Gastrocnemius medialis (tissue), 4 donors: ENCODE results near the gene RPS6KA2. TPM values are rescaled to one million over a fixed set of nuclear protein-coding genes. Genes with fewer than 3 reads are reported as not detected.

Source experiments
- ATAC-seq, 2 donors: fragments of 150-250 bp; one replicate each; pipeline ENCODE4 v1.9.1; 2016
- DNase-seq, 2 donors: peaks; one replicate each; pipeline ENCODE4 v3.0.0-alpha.2; 2019
- H3K27ac ChIP-seq, 4 donors: fragments of 200-600 bp; sonication (generic); 1 replicate in 1 of 4; 2 replicates in 3 of 4; pipeline ENCODE4 v1.5.1; 2016 to 2018; ENCODE audit warnings: mild to moderate bottlenecking in 2 of 4, moderate library complexity in 1 of 4
- H3K27me3 ChIP-seq, 3 donors: fragments of 200-600 bp; sonication (generic) in 2 of 3; 1 replicate in 1 of 3; 2 replicates in 2 of 3; pipeline versions ENCODE4 v1.5.1 to v1.6.0; 2016 to 2019; ENCODE audit warnings: mild to moderate bottlenecking in 1 of 3, moderate library complexity in 1 of 3
- H3K36me3 ChIP-seq, 2 donors: fragments of 200-600 bp; sonication (generic) in 1 of 2; one replicate each; pipeline ENCODE4 v1.5.1; 2017 to 2018
- H3K4me1 ChIP-seq, 2 donors: fragments of 200-600 bp; sonication (generic) in 1 of 2; one replicate each; pipeline ENCODE4 v1.5.1; 2016 to 2017; ENCODE audit warnings: mild to moderate bottlenecking in 2 of 2
- H3K4me3 ChIP-seq, 4 donors: fragments of 200-600 bp; sonication (generic) in 3 of 4; 1 replicate in 1 of 4; 2 replicates in 3 of 4; pipeline ENCODE4 v1.5.1; 2016 to 2019; ENCODE audit warnings: mild to moderate bottlenecking in 2 of 4
- H3K9me3 ChIP-seq, 3 donors: fragments of 200-600 bp; sonication (generic) in 2 of 3; 1 replicate in 1 of 3; 2 replicates in 2 of 3; pipeline ENCODE4 v1.5.1; 2016 to 2019
- CTCF ChIP-seq, 5 experiments: fragments of 450-650 bp in 3 of 5; fragments of 200-600 bp in 2 of 5; sonication (generic) in 2 of 5; IDR thresholded peaks in 4 of 5; conservative IDR thresholded peaks in 1 of 5; 1 replicate in 4 of 5; 2 replicates in 1 of 5; pipeline ENCODE4 v1.5.1; 2016 to 2019; ENCODE audit warnings: antibody characterized with exemption in 5 of 5, mild to moderate bottlenecking in 3 of 5, moderate library complexity in 3 of 5
- POLR2A ChIP-seq, 2 donors: fragments of 450-650 bp; IDR thresholded peaks; one replicate each; pipeline ENCODE4 v1.6.1; 2017; ENCODE audit warnings: antibody characterized with exemption in 2 of 2, mild to moderate bottlenecking in 2 of 2, moderate library complexity in 2 of 2
- in situ Hi-C, 4 donors: fragments of 200-750 bp; cut with MboI; loops; one replicate each; pipeline versions ENCODE4 v1.15.0 to v1.8.0; 2017; ENCODE audit warnings: low sequenced_read_pairs in 4 of 4
- intact Hi-C: fragments of 100-400 bp; cut with DNase I; formaldehyde crosslinking; loops from one replicate; pipeline ENCODE4 v1.15.1; 2023; ENCODE audit warnings: low total_unique reads
- total RNA-seq, 4 donors: library from RNA; depleted of rRNA; stranded (reverse); fragments of >200 nt; gene quantifications; one replicate each; pipeline versions ENCODE4 v1.1.0 to v1.2.3, GENCODE V29; 2016

The RPS6KA2 gene
- total RNA-seq, 4 donors from 2014 or later, result 18.7 to 35.7 (median 27.4) TPM

- H3K4me1 ChIP-seq, result peaks cover 51 to 73% of the 10 kb centered on the region in 2 donors
- H3K4me3 ChIP-seq, result no peak overlapping the region
- H3K36me3 ChIP-seq, result no peaks in the 10 kb centered on the region
- TF ChIP-seq CTCF (IDR thresholded peaks at IDR 0.05 in 4 of 5, conservative IDR thresholded peaks at IDR 0.05 in 1 of 5), result no peak
- TF ChIP-seq POLR2A (IDR thresholded peaks at IDR 0.05), result no peak
- ATAC-seq (no peak), DNase-seq (no peak)
- H3K27ac ChIP-seq, result peak overlapping the region in 2 of 4 donors; percentile 86 to 91
- no peaks in the 10 kb centered on the region for H3K9me3 ChIP-seq
- intact Hi-C loops (loop anchor here (5.0 kb wide), 1 partner anchor 177 kb away; the partner anchor contains the start of gene MPC1), in situ Hi-C loops (loop anchor here in 2 of 4 donors (5.0 to 10.0 kb wide), 2 partner anchors 53 to 75 kb away; no protein-coding TSS in a partner anchor)
- H3K27me3 ChIP-seq, result no peaks in the 10 kb centered on the region
Measured at GRCh38 chr6:166559662-166560061, 67.4 kb downstream of the RPS6KA2 start.

- Histone ChIP-seq H3K4me3 (no peak overlapping the region), H3K9me3 (no peaks in the 10 kb centered on the region), H3K27me3 (no peaks in the 10 kb centered on the region), H3K27ac (peak overlapping the region; percentile 86 to 91 (median 86)), H3K4me1 (peaks cover 53 to 72% of the 10 kb centered on the region in 2 donors), H3K36me3 (no peaks in the 10 kb centered on the region)
- DNase-seq, result no peak
- no peak for ATAC-seq
- in situ Hi-C loops (loop anchor here in 1 of 4 donors (10.0 kb wide), 1 partner anchor 76 kb away; no protein-coding TSS in a partner anchor), intact Hi-C loops (loop anchor here (5.0 kb wide), 1 partner anchor 177 kb away; the partner anchor contains the start of gene MPC1)
- no peak for TF ChIP-seq POLR2A (IDR thresholded peaks at IDR 0.05)
- TF ChIP-seq CTCF (IDR thresholded peaks at IDR 0.05 in 4 of 5, conservative IDR thresholded peaks at IDR 0.05 in 1 of 5), result no peak
Measured at GRCh38 chr6:166559211-166559610, 67.8 kb downstream of the RPS6KA2 start.

- Histone ChIP-seq H3K27me3 (no peaks in the 10 kb centered on the region), H3K4me1 (peaks cover 52 to 74% of the 10 kb centered on the region in 2 donors), H3K27ac (peak overlapping the region; percentile 86 to 91 (median 86)), H3K9me3 (no peaks in the 10 kb centered on the region), H3K4me3 (no peak overlapping the region), H3K36me3 (no peaks in the 10 kb centered on the region)
- intact Hi-C loops (loop anchor here (5.0 kb wide), 1 partner anchor 176 kb away; the partner anchor contains the start of gene MPC1), in situ Hi-C loops (loop anchor here in 1 of 4 donors (10.0 kb wide), 1 partner anchor 76 kb away; no protein-coding TSS in a partner anchor)
- ATAC-seq, result no peak
- TF ChIP-seq POLR2A (IDR thresholded peaks at IDR 0.05) (no peak), CTCF (IDR thresholded peaks at IDR 0.05 in 4 of 5, conservative IDR thresholded peaks at IDR 0.05 in 1 of 5) (no peak)
- no peak for DNase-seq
Measured at GRCh38 chr6:166558156-166559005, 68.7 kb downstream of the RPS6KA2 start.

- H3K4me1 ChIP-seq, result peaks cover 37 to 69% of the 10 kb centered on the region in 2 donors
- in situ Hi-C loops, result loop anchor here in 1 of 4 donors (10.0 kb wide), 1 partner anchor 78 kb away; no protein-coding TSS in a partner anchor
- H3K9me3 ChIP-seq, result no peaks in the 10 kb centered on the region
- H3K27ac ChIP-seq, result peak overlapping the region; percentile 86 to 91 (median 86)
- ATAC-seq (peak; percentile 81 to 90), DNase-seq (peak; percentile 97 to 99)
- intact Hi-C loops, result loop anchor here (1.0 to 5.0 kb wide), 4 partner anchors 70 to 175 kb away; partner anchors contain the start of genes MPC1 and RPS6KA2
- H3K27me3 ChIP-seq, result no peaks in the 10 kb centered on the region
- TF ChIP-seq CTCF (IDR thresholded peaks at IDR 0.05 in 4 of 5, conservative IDR thresholded peaks at IDR 0.05 in 1 of 5) (peak in 2 of 5 experiments; percentile 11 to 27), POLR2A (IDR thresholded peaks at IDR 0.05) (peak; percentile 88 to 94)
- peak overlapping the region; percentile 27 to 44 (median 35) for H3K4me3 ChIP-seq
- no peaks in the 10 kb centered on the region for H3K36me3 ChIP-seq
Measured at GRCh38 chr6:166556863-166557322, 70.2 kb downstream of the RPS6KA2 start.
